Endodermal cell (in vitro differentiated cells): ENCODE data around the gene JAKMIP3. TPM values are rescaled to one million over a fixed set of nuclear protein-coding genes. Genes with fewer than 3 reads are reported as not detected.

Experiments used
- DNase-seq: peaks from one replicate; pipeline ENCODE4 v3.0.0-alpha.2; 2017
- H3K27ac ChIP-seq: 2 replicates; pipeline ENCODE4 v1.5.1; 2013; ENCODE audit warnings: mild to moderate bottlenecking, low read depth, low read length, moderate library complexity
- H3K27me3 ChIP-seq: 2 replicates; pipeline ENCODE4 v1.6.1; 2013; ENCODE audit warnings: mild to moderate bottlenecking, low read length, moderate library complexity; ENCODE audit not compliant: insufficient read depth, control insufficient read depth, poor library complexity, severe bottlenecking
- H3K36me3 ChIP-seq: 2 replicates; pipeline ENCODE4 v1.7.0; 2013; ENCODE audit warnings: mild to moderate bottlenecking, low read length, moderate library complexity; ENCODE audit not compliant: control insufficient read depth, insufficient read depth
- H3K4me1 ChIP-seq: one replicate; pipeline ENCODE4 v1.7.0; 2013; ENCODE audit warnings: low read length; ENCODE audit not compliant: control insufficient read depth, insufficient read depth
- H3K4me3 ChIP-seq: 2 replicates; pipeline ENCODE4 v1.5.1; 2013; ENCODE audit warnings: mild to moderate bottlenecking, low read length, moderate library complexity
- H3K9ac ChIP-seq: 2 replicates; pipeline ENCODE4 v1.6.1; 2013; ENCODE audit warnings: mild to moderate bottlenecking, low read length, moderate library complexity; ENCODE audit not compliant: poor library complexity, severe bottlenecking; ENCODE audit errors: extremely low read depth
- H3K9me3 ChIP-seq: 2 replicates; pipeline ENCODE4 v1.6.1; 2013; ENCODE audit warnings: mild to moderate bottlenecking, low read length, moderate library complexity; ENCODE audit not compliant: control insufficient read depth
- H3K27ac Mint-ChIP-seq: 2 replicates; pipeline ENCODE4 v1.8.0; 2020; ENCODE audit warnings: mixed read lengths
- H3K27me3 Mint-ChIP-seq: 2 replicates; pipeline ENCODE4 v1.8.0; 2021; ENCODE audit warnings: mild to moderate bottlenecking, mixed read lengths; ENCODE audit not compliant: insufficient read depth
- H3K36me3 Mint-ChIP-seq: 2 replicates; pipeline ENCODE4 v1.8.0; 2020; ENCODE audit warnings: low read depth, mixed read lengths
- H3K4me1 Mint-ChIP-seq: 2 replicates; pipeline ENCODE4 v1.8.0; 2020; ENCODE audit warnings: mixed read lengths
- H3K4me3 Mint-ChIP-seq: 2 replicates; pipeline ENCODE4 v1.8.0; 2020; ENCODE audit warnings: mild to moderate bottlenecking, moderate library complexity, mixed read lengths
- H3K9me3 Mint-ChIP-seq: 2 replicates; pipeline ENCODE4 v1.8.0; 2020; ENCODE audit warnings: mild to moderate bottlenecking, mixed read lengths
- WGBS, 2 experiments: methylation state at CpG; one replicate each; pipeline versions ENCODE4 v1.1.5 to v1.1.7; 2013; ENCODE audit warnings: missing lambda C conversion rate in 2 of 2, mixed read lengths in 1 of 2; ENCODE audit not compliant: insufficient coverage in 1 of 2, insufficient read length in 1 of 2; 5-methylcytosine and 5-hydroxymethylcytosine counted together
- total RNA-seq, 2 donors: library from RNA; stranded (reverse); fragmentation: NEBNext Ultra II Directional in 1 of 2; extraction: Animal tissue kit (Norgen Biotek cat#: 25700) in 1 of 2; gene quantifications; 2 replicates in 1 of 2; 3 replicates in 1 of 2; pipeline ENCODE4 v1.2.1, GENCODE V29; 2021
- TF ChIP-seq, protein P1 (sequence below): fragments of 200-600 bp; sonication (generic); conservative IDR thresholded peaks from 2 replicates; pipeline ENCODE4 v1.5.0; 2021; ENCODE audit warnings: antibody characterized with exemption, mild to moderate bottlenecking

JAKMIP3 gene
- total RNA-seq, 2 donors from 2014 or later: 0.95 to 0.99 TPM

DNA sequence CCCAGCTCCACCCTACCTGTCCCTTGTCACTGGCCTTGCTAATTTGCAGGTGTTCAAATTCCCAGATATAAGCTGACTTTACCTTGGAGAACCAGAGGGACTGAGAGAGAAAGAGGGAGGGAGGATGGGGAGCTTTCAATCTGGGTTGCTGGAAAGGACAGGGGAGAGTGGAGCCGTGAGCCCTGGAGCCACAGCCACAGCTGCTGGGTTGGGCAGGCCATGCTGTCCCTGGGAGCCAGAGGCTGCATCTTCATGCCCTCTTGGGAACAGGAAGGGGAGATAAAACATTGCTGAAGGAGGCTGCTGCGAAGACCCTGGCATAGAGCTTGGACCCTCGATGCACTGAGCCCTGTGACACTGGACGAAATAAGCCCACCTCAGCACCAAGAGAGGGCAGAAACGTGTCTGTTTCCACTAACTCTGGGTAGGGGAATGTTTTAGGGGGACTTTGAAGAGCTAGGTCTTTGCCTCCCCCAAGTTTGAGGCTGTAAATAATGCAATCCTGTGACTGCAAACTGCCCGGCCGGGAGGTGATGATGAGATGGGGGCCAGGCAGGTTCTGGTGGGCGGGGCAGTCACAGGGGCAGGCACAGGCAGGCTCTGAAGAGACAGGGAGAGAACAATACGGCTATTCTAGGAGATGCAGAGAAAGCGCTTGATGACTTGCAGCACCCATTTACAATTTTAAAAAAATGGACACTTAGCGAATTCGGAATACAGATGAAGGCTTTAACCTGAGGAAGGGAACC, 5.8 kb upstream of the JAKMIP3 start:
- Histone ChIP-seq H3K9ac (no peak overlapping the region), H3K4me1 (no peaks in the 10 kb centered on the region), H3K27ac (no peak overlapping the region), H3K36me3 (no peaks in the 10 kb centered on the region), H3K4me3 (no peak overlapping the region), H3K27me3 (no peaks in the 10 kb centered on the region), H3K9me3 (no peaks in the 10 kb centered on the region)
- H3K4me3 Mint-ChIP-seq: no peak overlapping the region
- no peak for DNase-seq
- 80 to 93% methylated on average over 5 to 12 of the region's 12 CpGs for WGBS, 2 experiments
- no peaks in the 10 kb centered on the region for H3K36me3 Mint-ChIP-seq
- H3K27ac Mint-ChIP-seq: no peak overlapping the region
- H3K4me1 Mint-ChIP-seq: no peaks in the 10 kb centered on the region
- H3K9me3 Mint-ChIP-seq: no peaks in the 10 kb centered on the region
- TF ChIP-seq, protein P1, sequence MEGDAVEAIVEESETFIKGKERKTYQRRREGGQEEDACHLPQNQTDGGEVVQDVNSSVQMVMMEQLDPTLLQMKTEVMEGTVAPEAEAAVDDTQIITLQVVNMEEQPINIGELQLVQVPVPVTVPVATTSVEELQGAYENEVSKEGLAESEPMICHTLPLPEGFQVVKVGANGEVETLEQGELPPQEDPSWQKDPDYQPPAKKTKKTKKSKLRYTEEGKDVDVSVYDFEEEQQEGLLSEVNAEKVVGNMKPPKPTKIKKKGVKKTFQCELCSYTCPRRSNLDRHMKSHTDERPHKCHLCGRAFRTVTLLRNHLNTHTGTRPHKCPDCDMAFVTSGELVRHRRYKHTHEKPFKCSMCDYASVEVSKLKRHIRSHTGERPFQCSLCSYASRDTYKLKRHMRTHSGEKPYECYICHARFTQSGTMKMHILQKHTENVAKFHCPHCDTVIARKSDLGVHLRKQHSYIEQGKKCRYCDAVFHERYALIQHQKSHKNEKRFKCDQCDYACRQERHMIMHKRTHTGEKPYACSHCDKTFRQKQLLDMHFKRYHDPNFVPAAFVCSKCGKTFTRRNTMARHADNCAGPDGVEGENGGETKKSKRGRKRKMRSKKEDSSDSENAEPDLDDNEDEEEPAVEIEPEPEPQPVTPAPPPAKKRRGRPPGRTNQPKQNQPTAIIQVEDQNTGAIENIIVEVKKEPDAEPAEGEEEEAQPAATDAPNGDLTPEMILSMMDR: no peak
- no peaks in the 10 kb centered on the region for H3K27me3 Mint-ChIP-seq

- no peaks in the 10 kb centered on the region for H3K27me3 Mint-ChIP-seq
- DNase-seq: no peak
- H3K27ac ChIP-seq: no peak overlapping the region
- H3K9me3 Mint-ChIP-seq: no peaks in the 10 kb centered on the region
- no peaks in the 10 kb centered on the region for H3K4me1 ChIP-seq
- WGBS, 2 experiments: 96 to 98% methylated on average over 9 to 18 of the region's 18 CpGs
- no peak overlapping the region for H3K9ac ChIP-seq
- H3K4me1 Mint-ChIP-seq: peaks cover 4% of the 10 kb centered on the region
- H3K4me3 ChIP-seq: no peak overlapping the region
- TF ChIP-seq, protein P1: no peak
- H3K27ac Mint-ChIP-seq: no peak overlapping the region
- H3K36me3 Mint-ChIP-seq: no peaks in the 10 kb centered on the region
- H3K27me3 ChIP-seq: no peaks in the 10 kb centered on the region
- H3K36me3 ChIP-seq: no peaks in the 10 kb centered on the region
- H3K4me3 Mint-ChIP-seq: no peak overlapping the region
- H3K9me3 ChIP-seq: no peaks in the 10 kb centered on the region
Observed at GRCh38 chr10:132061030-132061429, 4.7 kb upstream of the JAKMIP3 start.

- H3K36me3 Mint-ChIP-seq: no peaks in the 10 kb centered on the region
- Histone ChIP-seq H3K4me1 (no peaks in the 10 kb centered on the region), H3K9me3 (no peaks in the 10 kb centered on the region), H3K4me3 (no peak overlapping the region), H3K9ac (no peak overlapping the region), H3K27ac (no peak overlapping the region), H3K27me3 (no peaks in the 10 kb centered on the region), H3K36me3 (no peaks in the 10 kb centered on the region)
- TF ChIP-seq, protein P1: no peak
- no peaks in the 10 kb centered on the region for H3K9me3 Mint-ChIP-seq
- no peak for DNase-seq
- H3K4me1 Mint-ChIP-seq: peaks cover 6% of the 10 kb centered on the region
- H3K4me3 Mint-ChIP-seq: no peak overlapping the region
- H3K27ac Mint-ChIP-seq: no peak overlapping the region
- 88 to 95% methylated on average over 1 to 6 of the region's 6 CpGs for WGBS, 2 experiments
- H3K27me3 Mint-ChIP-seq: no peaks in the 10 kb centered on the region
Observed at GRCh38 chr10:132061465-132061864, 4.3 kb upstream of the JAKMIP3 start.
